Right ventricle myocardium superior (tissue), 1 donor: ENCODE results near the gene TM9SF1. TPM values are rescaled to one million over a fixed set of nuclear protein-coding genes. Genes with fewer than 3 reads are reported as not detected.

Experiments
- ATAC-seq: fragments of 200-7000 bp; cut with Tn5 transposase; one replicate; pipeline ENCODE4 v1.9.1; 2020; ENCODE audit warnings: mild to moderate bottlenecking; ENCODE audit not compliant: poor library complexity
- DNase-seq: peaks from one replicate; pipeline ENCODE4 v3.0.0-alpha.2; 2020
- intact Hi-C: fragments of 100-400 bp; cut with DNase I; formaldehyde crosslinking; loops from one replicate; pipeline ENCODE4 v1.11.2; 2022
- microRNA-seq: library from miRNA; unstranded; fragments of <30 nt; microRNA quantifications from one replicate; pipeline ENCODE4 v1.2.0, GENCODE V29; 2020
- total RNA-seq: library from RNA; stranded (reverse); fragmentation: NEBNext Ultra II Directional; extraction: Animal tissue kit (Norgen Biotek cat#: 25700); gene quantifications from one replicate; pipeline ENCODE4 v1.2.1, GENCODE V29; 2021
- donor health status: DM: no; HTN: yes; CAD: no; lungs with severe emphysema.

Gene TM9SF1
- total RNA-seq, 1 donor from 2014 or later: 19.2 TPM

GRCh38 chr14:24145690-24146452 is 49.4 kb downstream of the TM9SF1 start:
- DNase-seq (no peak), ATAC-seq (no peak)
- intact Hi-C loops: no loop called here

- intact Hi-C loops: no loop called here
- no peak for DNase-seq
Observed at GRCh38 chr14:24145219-24145618, 50.0 kb downstream of the TM9SF1 start.

DNA sequence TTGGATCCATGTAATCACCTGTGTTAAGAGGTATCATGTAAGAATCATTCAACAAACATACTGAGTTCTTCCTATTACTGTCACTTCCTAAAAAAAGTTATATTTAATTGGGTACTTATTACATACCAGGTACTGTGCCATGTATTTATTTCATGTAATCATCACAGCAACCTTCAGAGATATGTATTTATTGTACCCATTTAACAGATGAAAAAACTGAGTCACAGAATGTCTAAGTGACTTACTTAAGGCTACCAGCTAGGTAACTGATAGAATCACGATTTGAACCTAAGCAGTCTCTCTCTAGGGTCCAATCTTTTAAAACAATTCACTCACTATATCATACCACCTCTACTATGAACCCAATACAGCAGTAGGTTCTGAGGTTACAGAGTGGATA is 50.8 kb downstream of the TM9SF1 start:
- intact Hi-C loops: no loop called here

More at GRCh38 chr14:24145219-24145618, 50.0 kb downstream of the TM9SF1 start:
- no peak for ATAC-seq

DNA sequence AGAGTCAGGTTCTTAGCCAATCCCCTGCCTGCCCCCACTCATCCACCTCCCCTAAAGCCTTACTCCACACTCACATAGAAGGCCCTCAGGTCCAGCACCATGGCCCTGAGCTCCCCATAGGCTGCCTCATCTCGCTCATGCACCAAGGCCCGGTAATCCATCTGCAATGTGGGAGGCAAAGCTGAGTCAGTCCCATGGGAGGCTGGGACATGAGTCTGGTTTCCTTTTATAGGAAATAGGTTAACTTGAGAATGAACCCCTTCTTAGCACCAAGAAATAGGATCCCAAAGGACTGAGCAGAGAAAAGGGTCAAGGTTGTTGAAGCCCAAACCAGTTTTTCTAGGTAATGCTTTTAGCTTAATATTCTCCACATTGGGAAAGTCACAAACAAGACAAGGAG is 51.7 kb downstream of the TM9SF1 start:
- intact Hi-C loops: no loop called here
- DNase-seq (no peak), ATAC-seq (no peak)

More for the DNA sequence above, 50.8 kb downstream of the TM9SF1 start:
- ATAC-seq (no peak), DNase-seq (no peak)

DNA sequence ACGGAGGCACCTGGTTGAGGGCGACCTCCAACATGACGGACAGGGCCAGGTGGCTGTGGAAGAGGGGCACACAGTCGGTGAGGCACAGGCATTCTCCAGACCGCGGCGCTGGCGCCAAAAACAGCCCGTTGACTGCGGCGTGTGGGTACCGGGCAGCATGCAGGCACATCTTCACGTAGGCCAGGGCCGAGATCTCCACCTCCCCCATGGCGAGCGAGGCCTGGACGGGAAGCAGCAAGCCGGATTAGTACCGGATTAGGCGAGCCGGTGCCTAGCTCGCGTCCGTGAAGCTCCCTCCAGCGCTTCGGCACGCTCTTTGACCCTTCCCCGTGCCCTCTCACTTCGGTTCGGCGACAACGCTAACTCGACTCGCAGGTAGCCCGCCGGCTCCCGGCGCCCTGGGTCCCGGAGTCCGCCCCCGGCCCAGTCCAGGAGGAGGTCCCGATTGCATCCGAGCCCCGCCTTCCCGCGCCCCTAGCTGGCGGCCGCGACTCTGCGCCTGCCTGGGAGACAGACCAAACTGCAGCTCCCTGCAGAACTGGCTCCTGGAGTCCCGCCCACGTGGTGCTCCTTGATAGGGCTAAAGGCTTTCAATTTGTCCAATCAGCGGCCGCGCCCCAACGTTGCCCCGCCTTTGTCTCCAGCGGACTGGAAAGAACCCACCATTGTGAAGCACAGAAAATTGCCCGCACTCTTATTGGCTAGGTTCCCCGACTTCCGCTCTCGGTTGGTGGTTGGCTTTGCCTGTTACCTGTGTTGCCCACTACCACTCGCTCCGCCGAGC is 54.0 kb downstream of the TM9SF1 start, which contains the start of gene EMC9:
TSS of gene EMC9 (minus strand) at position 495 of the 784 bp plus-strand sequence. CDS start at position 208, 287 bp downstream.
- intact Hi-C loops: no loop called here
- DNase-seq (peak; percentile 100), ATAC-seq (peak; percentile 95)

DNA sequence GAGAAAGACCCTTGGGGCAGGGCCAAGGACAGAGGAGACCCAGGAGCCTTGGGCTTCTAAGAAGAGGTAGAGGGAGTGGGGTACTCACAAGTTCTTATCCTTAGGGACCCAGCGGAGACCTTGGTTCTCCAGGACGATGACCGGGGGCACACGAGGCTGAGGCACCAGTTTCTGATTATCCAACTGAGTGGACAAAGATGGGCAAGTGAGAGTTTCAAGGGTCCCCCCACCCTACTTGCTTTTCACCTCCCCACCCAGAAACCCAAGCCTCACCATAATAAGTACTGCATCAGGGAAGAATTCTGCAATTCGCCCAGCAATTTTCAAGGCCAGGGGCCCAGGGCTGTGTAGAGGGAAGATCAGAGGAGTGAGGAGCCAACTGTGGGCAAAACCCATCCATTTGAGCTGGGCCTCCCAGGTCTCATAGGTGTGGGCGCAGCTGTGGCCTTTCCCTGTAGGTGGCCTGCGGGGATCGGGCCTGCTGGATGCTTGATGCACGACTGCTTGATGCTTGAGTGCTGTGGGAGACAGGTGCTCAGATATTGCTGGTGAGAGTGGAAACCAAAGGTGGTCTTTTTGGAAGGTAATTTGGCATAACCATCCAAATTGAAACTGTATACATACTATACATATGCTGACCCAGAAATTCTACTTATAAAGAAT is 55.8 kb downstream of the TM9SF1 start:
- no peak for ATAC-seq
- no peak for DNase-seq
- intact Hi-C loops: no loop called here

Small RNA genes lying within 50 kb of the gene (microRNA-seq; reads per million reads assigned to microRNA genes)
- gene MIR7703: not detected

Other genes with a start within 250 kb of the TM9SF1 start
- gene DHRS4, start 241.7 kb downstream of the TM9SF1 start, total RNA-seq: 28.1 TPM
- 17.7 TPM for gene DHRS4L2, start 206.5 kb downstream of the TM9SF1 start, total RNA-seq
- gene CARMIL3, start 143.4 kb downstream of the TM9SF1 start, total RNA-seq: 0.08 TPM
- not detected for gene CPNE6, start 123.9 kb downstream of the TM9SF1 start, total RNA-seq
- 2.7 TPM for gene PCK2, start 101.1 kb downstream of the TM9SF1 start, total RNA-seq
- gene DCAF11, start 80.7 kb downstream of the TM9SF1 start, total RNA-seq: 81.7 TPM
- gene NRL, start 80.5 kb downstream of the TM9SF1 start, total RNA-seq: 0.75 TPM
- gene FITM1, start 64.8 kb downstream of the TM9SF1 start, total RNA-seq: 126 TPM
- gene PSME1, start 59.2 kb downstream of the TM9SF1 start, total RNA-seq: 129 TPM
- gene EMC9, start 53.9 kb downstream of the TM9SF1 start, total RNA-seq: 14.4 TPM
- gene PSME2, start 48.8 kb downstream of the TM9SF1 start, total RNA-seq: 88.8 TPM
- 29.5 TPM for gene RNF31, start 47.9 kb downstream of the TM9SF1 start, total RNA-seq
- gene IRF9, start 34.2 kb downstream of the TM9SF1 start, total RNA-seq: 24.0 TPM
- gene REC8, start 23.4 kb downstream of the TM9SF1 start, total RNA-seq: 1.7 TPM
- gene IPO4, start 6.6 kb downstream of the TM9SF1 start, total RNA-seq: 10.5 TPM
- not detected for gene TSSK4, start 10.3 kb upstream of the TM9SF1 start, total RNA-seq
- gene CHMP4A, start 18.0 kb upstream of the TM9SF1 start, total RNA-seq: 26.6 TPM
- 18.9 TPM for gene MDP1, start 20.6 kb upstream of the TM9SF1 start, total RNA-seq
- 212 TPM for gene NEDD8, start 36.9 kb upstream of the TM9SF1 start, total RNA-seq
- gene GMPR2, start 37.5 kb upstream of the TM9SF1 start, total RNA-seq: 26.2 TPM
- 28.7 TPM for gene TINF2, start 47.2 kb upstream of the TM9SF1 start, total RNA-seq
- gene TGM1, start 67.7 kb upstream of the TM9SF1 start, total RNA-seq: 1.1 TPM
- 20.3 TPM for gene RABGGTA, start 76.2 kb upstream of the TM9SF1 start, total RNA-seq
- 5.2 TPM for gene DHRS1, start 104.3 kb upstream of the TM9SF1 start, total RNA-seq
- gene NOP9, start 104.4 kb upstream of the TM9SF1 start, total RNA-seq: 23.4 TPM
- gene CIDEB, start 112.5 kb upstream of the TM9SF1 start, total RNA-seq: 2.9 TPM
- gene LTB4R2, start 114.7 kb upstream of the TM9SF1 start, total RNA-seq: 0.65 TPM
- 1.8 TPM for gene LTB4R, start 116.1 kb upstream of the TM9SF1 start, total RNA-seq
- 20.6 TPM for gene ADCY4, start 139.6 kb upstream of the TM9SF1 start, total RNA-seq
- 2.9 TPM for gene RIPK3, start 144.6 kb upstream of the TM9SF1 start, total RNA-seq
- 25.6 TPM for gene NFATC4, start 172.7 kb upstream of the TM9SF1 start, total RNA-seq
- 8.8 TPM for gene NYNRIN, start 203.6 kb upstream of the TM9SF1 start, total RNA-seq
- 0.65 TPM for gene CBLN3, start 234.2 kb upstream of the TM9SF1 start, total RNA-seq
- gene KHNYN, start 234.5 kb upstream of the TM9SF1 start, total RNA-seq: 22.5 TPM
- 84.7 TPM for gene SDR39U1, start 247.3 kb upstream of the TM9SF1 start, total RNA-seq